ENCODE results near the gene TMEM11.

Gene TMEM11

GRCh38 chr17:21174713-21175112, 39.2 kb downstream of the TMEM11 start:
- no peak overlapping the region for H2AFZ ChIP-seq (ENCODE audit: low read length)
- H3K9me2 ChIP-seq (replicated peaks; ENCODE audit: insufficient read depth, low read length): no peaks in the 10 kb centered on the region
- H3K9me3 ChIP-seq (replicated peaks; ENCODE audit: insufficient read depth, low read length): no peaks in the 10 kb centered on the region
- H3K27me3 ChIP-seq (replicated peaks; ENCODE audit: insufficient read depth, low read length): no peaks in the 10 kb centered on the region
- peaks cover 14% of the 10 kb centered on the region for H3F3A ChIP-seq (ENCODE audit: insufficient read depth, low read length)
- H3K4me3 ChIP-seq (ENCODE audit: low read length): no peak overlapping the region
- DNase-seq: no peak
- no peaks in the 10 kb centered on the region for H3K36me3 ChIP-seq (replicated peaks; ENCODE audit: insufficient read depth, low read length)
- H3K4me2 ChIP-seq (ENCODE audit: low read depth, low read length): no peak overlapping the region
- H3K79me2 ChIP-seq (ENCODE audit: low read length): peaks cover 5% of the 10 kb centered on the region
- H3K4me1 ChIP-seq (ENCODE audit: low read length): peaks cover 39% of the 10 kb centered on the region
- TF ChIP-seq EZH2 (optimal IDR thresholded peaks at IDR 0.05; ENCODE audit: low read depth, low read length) (no peak), CTCF (IDR thresholded peaks at IDR 0.05; ENCODE audit: low read length) (no peak), EZH2phosphoT487 (IDR thresholded peaks at IDR 0.05; ENCODE audit: low read length) (no peak)
- no peaks in the 10 kb centered on the region for H4K20me1 ChIP-seq (ENCODE audit: insufficient read depth, low read length)
- H3K27ac ChIP-seq (ENCODE audit: low read length): no peak overlapping the region
- no peak overlapping the region for H3K9ac ChIP-seq (ENCODE audit: low read length)

- Histone ChIP-seq H3K9me3 (replicated peaks; ENCODE audit: insufficient read depth, low read length) (no peaks in the 10 kb centered on the region), H3K4me2 (ENCODE audit: low read depth, low read length) (no peak overlapping the region), H3K4me3 (ENCODE audit: low read length) (no peak overlapping the region), H4K20me1 (ENCODE audit: insufficient read depth, low read length) (no peaks in the 10 kb centered on the region), H3K79me2 (ENCODE audit: low read length) (peaks cover 10% of the 10 kb centered on the region), H3K9me2 (replicated peaks; ENCODE audit: insufficient read depth, low read length) (no peaks in the 10 kb centered on the region), H3K27ac (ENCODE audit: low read length) (no peak overlapping the region), H3K36me3 (replicated peaks; ENCODE audit: insufficient read depth, low read length) (no peaks in the 10 kb centered on the region), H3K27me3 (replicated peaks; ENCODE audit: insufficient read depth, low read length) (no peaks in the 10 kb centered on the region), H3F3A (ENCODE audit: insufficient read depth, low read length) (peaks cover 14% of the 10 kb centered on the region), H2AFZ (ENCODE audit: low read length) (no peak overlapping the region), H3K9ac (ENCODE audit: low read length) (no peak overlapping the region), H3K4me1 (ENCODE audit: low read length) (peaks cover 40% of the 10 kb centered on the region)
- no peak for DNase-seq
- no peak for TF ChIP-seq CTCF (IDR thresholded peaks at IDR 0.05; ENCODE audit: low read length)
Observed at GRCh38 chr17:21174186-21174585, 39.8 kb downstream of the TMEM11 start.

GRCh38 chr17:21173543-21173942, 40.4 kb downstream of the TMEM11 start:
- no peak overlapping the region for H3K4me2 ChIP-seq (ENCODE audit: low read depth, low read length)
- TF ChIP-seq CTCF (IDR thresholded peaks at IDR 0.05; ENCODE audit: low read length) (no peak), EZH2 (optimal IDR thresholded peaks at IDR 0.05; ENCODE audit: low read depth, low read length) (no peak), EZH2phosphoT487 (IDR thresholded peaks at IDR 0.05; ENCODE audit: low read length) (no peak)
- H3K9ac ChIP-seq (ENCODE audit: low read length): no peak overlapping the region
- H3K4me1 ChIP-seq (ENCODE audit: low read length): peaks cover 40% of the 10 kb centered on the region
- peaks cover 10% of the 10 kb centered on the region for H3K79me2 ChIP-seq (ENCODE audit: low read length)
- no peak overlapping the region for H3K27ac ChIP-seq (ENCODE audit: low read length)
- no peak for DNase-seq
- H3K9me3 ChIP-seq (replicated peaks; ENCODE audit: insufficient read depth, low read length): no peaks in the 10 kb centered on the region
- no peak overlapping the region for H2AFZ ChIP-seq (ENCODE audit: low read length)
- H4K20me1 ChIP-seq (ENCODE audit: insufficient read depth, low read length): no peaks in the 10 kb centered on the region
- H3K36me3 ChIP-seq (replicated peaks; ENCODE audit: insufficient read depth, low read length): no peaks in the 10 kb centered on the region
- no peaks in the 10 kb centered on the region for H3K9me2 ChIP-seq (replicated peaks; ENCODE audit: insufficient read depth, low read length)
- peaks cover 14% of the 10 kb centered on the region for H3F3A ChIP-seq (ENCODE audit: insufficient read depth, low read length)
- no peak overlapping the region for H3K4me3 ChIP-seq (ENCODE audit: low read length)
- H3K27me3 ChIP-seq (replicated peaks; ENCODE audit: insufficient read depth, low read length): no peaks in the 10 kb centered on the region

Measured in MM.1S (cell line).